ENCODE results near the gene ERCC8.
A peak's percentile ranks its signal among the peaks of the same experiment; 100 is the strongest.
"Not testable (repeated sequence)": the region's sequence is repeated elsewhere in the genome, so short reads cannot be mapped to it uniquely, and the experiment has no call there.

ERCC8 gene

GRCh38 chr5:60903356-60903755 is 41.5 kb downstream of the ERCC8 start:
- no peak for DNase-seq

GRCh38 chr5:60896991-60897390 is 47.9 kb downstream of the ERCC8 start:
- DNase-seq, result no peak

- DNase-seq, result no peak
Observed at GRCh38 chr5:60893521-60893920, 51.3 kb downstream of the ERCC8 start.

GRCh38 chr5:60891667-60892066 is 53.2 kb downstream of the ERCC8 start:
- no peak for DNase-seq

- no peak for DNase-seq
Observed at GRCh38 chr5:60888359-60889061, 56.4 kb downstream of the ERCC8 start.

GRCh38 chr5:60887746-60888145 is 57.1 kb downstream of the ERCC8 start:
- no peak for DNase-seq

- no peak for DNase-seq
Observed at GRCh38 chr5:60887096-60887495, 57.8 kb downstream of the ERCC8 start.

GRCh38 chr5:60886158-60886557 is 58.7 kb downstream of the ERCC8 start:
- DNase-seq, result no peak

GRCh38 chr5:60883229-60883628 is 61.6 kb downstream of the ERCC8 start:
- no peak for DNase-seq

GRCh38 chr5:60872892-60873291 is 72.0 kb downstream of the ERCC8 start:
- DNase-seq, result no peak

GRCh38 chr5:60870857-60871256 is 74.0 kb downstream of the ERCC8 start:
- no peak for DNase-seq

- DNase-seq, result not testable (repeated sequence)
Observed at GRCh38 chr5:60860572-60860971, 84.3 kb downstream of the ERCC8 start.

GRCh38 chr5:60856066-60856465 is 88.8 kb downstream of the ERCC8 start:
- DNase-seq, result no peak

- no peak for DNase-seq
Observed at GRCh38 chr5:60852940-60853339, 91.9 kb downstream of the ERCC8 start.

GRCh38 chr5:60852317-60852716 is 92.6 kb downstream of the ERCC8 start:
- DNase-seq, result no peak

- DNase-seq, result no peak
Observed at GRCh38 chr5:60851626-60852025, 93.2 kb downstream of the ERCC8 start.

- DNase-seq, result no peak
Observed at GRCh38 chr5:60846298-60846697, 98.6 kb downstream of the ERCC8 start.

GRCh38 chr5:60843936-60844905 is 100.6 kb downstream of the ERCC8 start, which contains the start of gene ELOVL7:
Gene ELOVL7 (minus strand): TSS chr5:60844269. CDS start chr5:60787397, 56,872 bp downstream.
- DNase-seq, result peak; percentile 42

- peak; percentile 71 for DNase-seq
Observed at GRCh38 chr5:60843386-60843935, 101.4 kb downstream of the ERCC8 start.

- DNase-seq, result no peak
Observed at GRCh38 chr5:60842871-60843385, 101.9 kb downstream of the ERCC8 start.

- no peak for DNase-seq
Observed at GRCh38 chr5:60841361-60841760, 103.5 kb downstream of the ERCC8 start.

GRCh38 chr5:60836131-60836530 is 108.7 kb downstream of the ERCC8 start:
- no peak for DNase-seq

GRCh38 chr5:60835554-60835953 is 109.3 kb downstream of the ERCC8 start:
- no peak for DNase-seq

All from retina (tissue), 1 donor.